ENCODE measurements around the gene PLIN5.

PLIN5 gene

GRCh38 chr19:4488496-4488895 lies 46.5 kb downstream of the PLIN5 start:
- TF ChIP-seq CTCF (IDR thresholded peaks at IDR 0.05; ENCODE audit: low read depth, low read length, missing control alignments), result no peak
- DNase-seq (ENCODE audit: low read depth), result no peak
- in situ Hi-C loops (cut with HindIII; ENCODE audit: low sequenced_read_pairs), result no loop called here
- no peak overlapping the region for H3K4me3 ChIP-seq (ENCODE audit: low read depth, low read length)

GRCh38 chr19:4487572-4487971 lies 47.5 kb downstream of the PLIN5 start:
- TF ChIP-seq CTCF (IDR thresholded peaks at IDR 0.05; ENCODE audit: low read depth, low read length, missing control alignments), result no peak
- H3K4me3 ChIP-seq (ENCODE audit: low read depth, low read length), result no peak overlapping the region
- in situ Hi-C loops (cut with HindIII; ENCODE audit: low sequenced_read_pairs), result no loop called here
- no peak for DNase-seq (ENCODE audit: low read depth)

- no peak for TF ChIP-seq CTCF (IDR thresholded peaks at IDR 0.05; ENCODE audit: low read depth, low read length, missing control alignments)
- no peak overlapping the region for H3K4me3 ChIP-seq (ENCODE audit: low read depth, low read length)
- in situ Hi-C loops (cut with HindIII; ENCODE audit: low sequenced_read_pairs), result no loop called here
- DNase-seq (ENCODE audit: low read depth), result no peak
Measured at GRCh38 chr19:4483385-4483784, 51.6 kb downstream of the PLIN5 start.

GRCh38 chr19:4482721-4483364 lies 52.2 kb downstream of the PLIN5 start:
- no peak overlapping the region for H3K4me3 ChIP-seq (ENCODE audit: low read depth, low read length)
- DNase-seq (ENCODE audit: low read depth), result no peak
- TF ChIP-seq CTCF (IDR thresholded peaks at IDR 0.05; ENCODE audit: low read depth, low read length, missing control alignments), result no peak
- in situ Hi-C loops (cut with HindIII; ENCODE audit: low sequenced_read_pairs), result no loop called here

GRCh38 chr19:4477034-4477801 lies 57.8 kb downstream of the PLIN5 start:
- H3K4me3 ChIP-seq (ENCODE audit: low read depth, low read length), result no peak overlapping the region
- no peak for TF ChIP-seq CTCF (IDR thresholded peaks at IDR 0.05; ENCODE audit: low read depth, low read length, missing control alignments)
- no peak for DNase-seq (ENCODE audit: low read depth)
- in situ Hi-C loops (cut with HindIII; ENCODE audit: low sequenced_read_pairs), result no loop called here

- TF ChIP-seq CTCF (IDR thresholded peaks at IDR 0.05; ENCODE audit: low read depth, low read length, missing control alignments), result no peak
- peak; percentile 49 for DNase-seq (ENCODE audit: low read depth)
- H3K4me3 ChIP-seq (ENCODE audit: low read depth, low read length), result peak overlapping the region; percentile 96
- in situ Hi-C loops (cut with HindIII; ENCODE audit: low sequenced_read_pairs), result no loop called here
Measured at GRCh38 chr19:4474514-4475022, 60.5 kb downstream of the PLIN5 start.
